ENCODE results near the gene ZMYND12. TPM values are rescaled to one million over a fixed set of nuclear protein-coding genes. Genes with fewer than 3 reads are reported as not detected.

The ZMYND12 gene
- total RNA-seq, 1 donor from 2014 or later: not detected

DNA sequence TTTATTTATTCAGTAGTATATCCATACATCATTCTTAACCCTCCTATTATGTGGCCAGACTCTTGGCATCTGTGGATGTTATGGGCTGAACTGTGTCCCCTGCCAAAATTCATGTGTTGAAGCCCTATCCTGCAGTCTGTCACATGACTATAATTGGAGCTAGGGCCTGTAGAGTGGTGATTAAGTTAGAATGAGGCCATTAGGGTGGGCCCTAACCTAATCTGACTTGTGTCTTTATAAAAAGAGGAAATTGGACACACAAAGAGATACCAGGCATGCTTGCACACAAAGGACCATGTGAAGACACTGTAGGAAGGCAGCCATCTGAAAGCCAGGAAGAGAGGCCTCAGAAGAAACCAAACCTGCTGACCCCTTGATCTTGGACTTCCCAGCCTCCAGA is 6.6 kb downstream of the ZMYND12 start:
- intact Hi-C loops (cut with micrococcal nuclease): no loop called here

DNA sequence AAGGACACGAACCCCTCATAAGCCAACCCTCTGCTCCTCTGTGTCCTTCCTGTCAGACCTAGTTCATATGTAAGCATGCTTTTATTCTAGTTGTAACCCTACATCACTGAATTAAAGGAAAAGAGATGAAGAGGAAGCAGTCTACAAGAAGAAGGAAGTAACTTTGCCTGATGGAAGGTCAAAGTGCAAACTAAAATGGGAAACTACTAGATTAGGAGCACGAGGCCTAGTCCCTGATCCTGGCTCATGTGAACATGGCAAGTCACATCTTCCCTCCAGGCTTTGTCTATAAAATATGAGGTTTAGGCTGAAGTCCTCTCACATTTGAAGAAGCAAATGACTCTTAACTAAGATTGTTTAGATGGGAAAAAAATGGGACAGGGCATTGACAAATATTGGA is 13.2 kb downstream of the ZMYND12 start:
- intact Hi-C loops (cut with micrococcal nuclease): no loop called here

DNA sequence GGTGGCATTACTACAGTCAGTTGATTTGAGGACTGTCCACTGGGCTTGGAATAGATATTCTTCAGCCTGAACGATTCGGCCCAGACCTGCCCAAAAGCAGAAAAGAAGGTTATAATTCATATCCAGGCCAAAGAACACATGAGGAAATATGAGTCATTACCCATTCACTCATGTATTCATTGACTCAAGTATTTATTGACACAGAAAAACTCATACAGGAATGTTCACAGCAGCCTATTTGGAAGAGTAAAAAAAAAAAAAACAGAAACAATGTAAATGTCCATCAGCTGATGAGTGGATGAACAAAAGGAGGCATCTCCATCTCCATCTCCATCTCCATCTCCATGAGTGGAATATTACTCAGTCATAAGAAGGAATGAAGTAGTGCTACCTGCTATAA is 15.9 kb downstream of the ZMYND12 start:
- intact Hi-C loops (cut with micrococcal nuclease): no loop called here

DNA sequence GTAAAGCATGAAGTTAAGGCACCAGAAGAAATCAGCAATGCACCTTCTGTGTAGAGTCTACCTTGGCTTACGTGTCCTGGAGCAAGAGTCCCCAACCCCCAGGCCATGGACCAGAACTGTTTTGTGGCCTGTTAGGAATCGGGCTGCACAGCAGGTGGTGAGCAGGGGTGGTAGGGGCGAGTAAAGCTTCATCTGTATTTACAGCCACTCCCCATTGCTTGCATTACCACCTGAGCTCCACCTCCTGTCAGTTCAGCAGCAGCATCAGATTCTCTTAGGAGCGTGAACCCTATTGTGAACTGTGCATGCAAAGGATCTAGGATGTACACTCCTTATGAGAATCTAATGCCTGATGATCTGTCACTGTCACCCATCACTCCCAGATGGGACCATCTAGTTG is 21.5 kb downstream of the ZMYND12 start:
- intact Hi-C loops (cut with micrococcal nuclease): no loop called here

DNA sequence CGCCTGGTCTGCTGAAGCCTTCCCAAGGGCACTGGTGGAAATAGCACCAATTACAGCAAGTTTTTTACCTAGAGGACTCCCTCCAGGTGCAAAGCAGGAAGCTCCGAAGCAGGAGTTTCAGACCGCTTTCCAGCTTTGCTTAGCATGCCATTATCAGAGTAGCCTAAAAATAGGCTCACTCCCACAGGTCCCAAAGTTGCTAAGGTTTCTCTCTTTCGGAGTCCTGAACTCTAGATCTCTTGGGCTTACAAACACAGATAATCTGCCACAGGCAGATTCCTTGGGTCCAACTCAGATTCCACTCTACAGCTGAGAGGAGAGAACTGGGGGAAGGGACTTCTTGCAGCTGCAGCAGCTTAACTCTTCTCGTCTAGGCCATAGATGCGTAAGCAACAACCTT is 22.5 kb downstream of the ZMYND12 start:
- intact Hi-C loops (cut with micrococcal nuclease): no loop called here

DNA sequence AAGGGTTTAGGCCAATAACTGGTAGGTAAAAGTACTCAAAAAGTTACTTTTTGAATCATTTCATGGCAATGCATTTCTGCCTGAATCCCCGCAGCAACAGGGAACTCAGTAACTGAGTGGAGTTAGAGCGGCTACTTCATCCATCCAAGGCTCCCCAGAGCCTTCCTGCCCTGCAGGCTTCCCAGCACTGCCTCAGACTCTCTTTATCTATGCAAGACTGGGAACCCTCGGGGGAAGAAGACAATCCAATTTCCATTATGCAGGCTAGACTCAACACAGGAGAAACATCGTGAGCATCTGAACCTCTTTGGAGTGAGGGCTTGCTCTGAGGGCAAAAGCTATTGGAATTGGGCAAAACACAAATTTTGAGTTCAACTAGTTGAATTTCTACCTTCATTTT is 23.1 kb downstream of the ZMYND12 start:
- intact Hi-C loops (cut with micrococcal nuclease): no loop called here

DNA sequence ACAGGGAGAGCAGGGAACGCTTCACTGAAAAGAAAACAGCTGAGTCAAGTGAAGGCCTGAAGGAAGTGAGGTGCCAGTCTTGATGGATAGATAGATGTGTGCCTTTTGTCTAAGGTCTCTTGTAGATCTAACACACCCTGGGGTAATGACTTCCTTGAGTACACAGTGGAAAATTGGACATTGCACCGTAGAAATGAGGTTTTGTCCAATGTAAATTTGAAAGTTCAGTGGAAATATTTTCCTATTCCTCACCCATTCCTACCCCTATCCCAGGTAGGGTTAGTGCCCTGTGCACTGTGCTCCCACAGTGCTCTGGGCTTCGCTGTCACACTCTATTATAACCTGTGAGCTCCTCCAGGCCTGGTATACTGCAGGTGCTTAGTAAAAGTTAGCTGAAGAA is 24.3 kb downstream of the ZMYND12 start:
- intact Hi-C loops (cut with micrococcal nuclease): no loop called here

DNA sequence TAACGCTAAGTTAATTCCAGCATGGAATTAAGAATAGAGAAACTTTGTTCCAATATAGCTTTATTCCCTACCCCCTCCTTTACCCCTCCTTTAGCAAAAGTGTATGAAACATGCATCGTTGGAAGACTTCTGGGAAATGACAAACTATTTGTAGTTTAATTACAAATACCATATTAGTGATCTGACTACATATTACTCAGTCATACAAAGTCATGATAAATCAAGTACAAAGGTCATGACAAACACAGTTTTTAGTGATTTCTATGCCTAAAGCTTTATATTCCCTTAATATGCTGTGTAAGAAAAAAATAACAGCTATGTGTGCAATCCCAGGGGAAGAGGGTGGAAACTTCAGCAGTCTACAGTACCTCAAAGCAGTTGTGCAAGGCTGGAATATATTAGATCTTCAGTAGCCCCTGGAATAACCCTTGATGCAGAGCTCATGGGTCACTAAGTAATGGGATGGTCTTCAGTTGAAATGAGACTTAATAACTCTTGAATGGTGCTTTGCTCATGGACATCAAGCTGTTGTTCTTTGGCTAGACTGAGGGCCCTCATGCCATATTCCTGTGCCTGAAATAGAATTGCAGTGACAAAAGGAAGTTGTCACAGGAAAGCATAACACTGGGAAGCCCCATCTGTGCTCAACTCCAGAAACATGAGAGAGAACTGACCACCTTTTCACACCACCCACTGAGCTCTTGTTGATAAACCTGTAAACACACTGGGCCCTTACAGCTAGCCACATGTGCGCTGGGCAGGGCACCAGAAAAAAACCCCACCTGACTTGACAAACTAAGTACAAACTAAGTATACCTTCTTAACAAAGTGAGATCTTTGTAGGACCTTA is 25.3 kb downstream of the ZMYND12 start:
- intact Hi-C loops (cut with micrococcal nuclease): no loop called here

DNA sequence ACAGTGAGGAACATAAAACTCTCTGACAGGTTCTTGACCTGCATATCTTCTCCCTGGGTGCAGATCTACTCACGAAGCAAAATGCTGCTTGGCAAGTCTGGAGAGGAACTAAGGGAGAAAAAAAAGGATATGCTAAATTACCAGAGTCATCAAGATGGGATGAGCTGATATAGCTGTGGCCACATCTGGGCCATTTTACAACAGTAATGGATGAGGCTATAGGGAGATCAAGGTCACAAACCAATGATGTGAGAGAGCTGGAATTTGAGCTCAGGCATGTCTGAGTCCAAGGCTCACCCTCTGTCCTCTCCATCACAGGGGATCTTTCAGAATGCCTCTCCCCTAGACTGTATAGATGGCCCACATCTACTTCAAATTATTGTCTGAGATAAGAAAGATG is 26.2 kb downstream of the ZMYND12 start:
- intact Hi-C loops (cut with micrococcal nuclease): no loop called here

DNA sequence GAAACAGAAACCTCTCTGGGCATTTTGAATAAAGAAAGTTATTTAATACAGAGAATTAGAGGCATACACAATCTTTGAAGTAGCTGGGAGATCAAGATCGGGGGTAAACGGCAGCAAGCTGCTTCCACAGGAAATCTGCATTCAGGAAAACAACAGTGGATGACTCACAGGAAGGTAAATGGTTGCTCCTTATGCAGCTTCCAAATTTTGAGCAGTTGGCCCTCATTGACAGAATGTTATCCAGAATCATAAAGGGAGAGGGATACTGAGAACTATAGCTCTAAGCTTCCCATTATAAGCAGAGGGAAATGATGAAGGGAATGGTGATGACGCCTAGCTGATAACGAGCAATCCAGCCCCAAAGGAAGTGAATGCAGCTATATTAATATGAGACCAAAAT is 28.6 kb downstream of the ZMYND12 start:
- intact Hi-C loops (cut with micrococcal nuclease): no loop called here

DNA sequence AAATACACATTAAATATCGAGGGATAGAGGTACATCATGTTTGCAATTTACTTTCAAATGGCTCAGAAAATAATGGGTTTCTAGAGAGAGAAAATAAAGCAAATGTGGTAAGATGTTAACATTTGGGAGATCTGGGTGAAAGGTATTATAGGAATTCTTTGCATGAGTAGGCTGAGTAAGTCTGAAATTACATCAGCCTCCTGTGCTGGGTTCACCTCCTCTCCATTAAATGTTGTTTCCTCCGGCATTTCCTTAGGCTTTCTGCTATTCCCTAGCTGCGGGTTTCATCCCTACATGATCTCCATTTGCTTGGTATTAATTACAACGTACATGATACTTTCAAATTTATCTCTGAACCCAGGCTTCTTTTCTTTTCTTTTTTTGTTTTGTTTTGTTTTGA is 31.6 kb downstream of the ZMYND12 start:
- intact Hi-C loops (cut with micrococcal nuclease): no loop called here

DNA sequence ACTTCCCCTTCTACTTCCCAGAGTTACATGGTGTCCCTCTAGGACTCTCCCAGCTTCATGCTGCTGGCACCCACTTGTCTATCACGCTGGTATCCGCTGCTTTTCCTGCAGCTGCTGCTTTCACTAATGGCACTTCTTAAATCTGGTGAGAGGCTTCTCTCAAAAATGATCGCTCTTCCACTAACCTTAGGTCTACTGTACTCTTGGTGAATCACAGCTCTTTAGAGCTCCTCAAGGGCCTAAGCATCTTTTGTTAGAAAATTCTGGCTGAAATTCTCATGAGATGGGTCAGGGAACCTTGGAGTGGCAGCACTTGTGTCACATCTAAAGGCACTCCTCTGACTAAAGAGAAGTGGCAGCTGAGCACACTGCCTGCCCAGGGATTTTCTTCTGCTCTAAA is 32.1 kb downstream of the ZMYND12 start:
- intact Hi-C loops (cut with micrococcal nuclease): no loop called here

DNA sequence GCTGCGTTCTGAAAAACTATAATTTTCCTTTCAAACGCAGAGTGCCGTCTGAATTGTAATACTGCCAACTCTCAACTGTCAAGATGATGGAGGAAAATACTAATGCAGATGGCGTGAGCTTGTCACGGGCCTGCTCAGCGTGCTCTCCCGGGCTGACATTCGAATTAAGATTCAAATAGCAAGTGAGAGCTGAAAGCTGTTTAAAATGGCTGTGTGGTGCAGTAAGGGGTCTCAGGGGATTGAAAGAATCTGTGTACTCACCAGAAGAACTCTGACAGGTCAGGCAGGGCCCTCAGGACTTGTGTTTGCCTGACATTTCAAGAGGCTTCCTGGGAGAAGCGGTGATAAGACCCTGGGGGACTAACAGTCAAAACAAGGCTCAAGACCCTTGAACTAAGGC is 33.1 kb downstream of the ZMYND12 start:
- intact Hi-C loops (cut with micrococcal nuclease): no loop called here

DNA sequence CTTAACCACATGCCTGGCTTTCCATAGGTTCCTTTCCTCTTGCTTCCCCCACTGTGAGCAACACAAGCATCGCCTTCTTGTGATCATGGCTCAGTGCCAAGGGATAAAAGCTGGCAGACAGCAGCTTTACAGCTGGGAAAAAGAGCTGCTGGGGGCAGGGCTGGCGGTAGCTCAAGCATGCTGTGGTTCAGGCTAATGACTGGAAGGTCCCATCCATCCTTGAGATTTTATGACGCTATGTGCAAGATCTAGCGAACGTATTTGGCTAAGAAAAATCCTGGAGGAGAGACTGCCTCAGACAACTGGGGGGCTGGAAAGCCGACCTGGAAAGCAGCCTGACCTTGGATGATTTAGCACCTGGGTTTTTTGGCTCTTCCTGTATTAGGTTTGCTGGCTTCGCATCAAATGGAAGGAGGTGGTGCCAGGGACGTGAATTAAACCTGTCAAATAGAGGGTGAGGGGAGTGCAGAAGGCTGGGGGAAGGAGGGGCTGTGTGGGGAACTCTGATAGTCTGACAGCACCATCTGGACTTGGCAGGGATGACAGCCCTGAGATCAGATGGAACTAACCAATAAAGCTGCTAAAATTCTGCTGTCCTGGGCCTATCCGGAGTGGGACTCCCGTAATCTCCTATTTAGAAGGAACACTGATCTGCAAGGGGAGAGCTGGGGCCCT is 34.8 kb downstream of the ZMYND12 start:
- intact Hi-C loops (cut with micrococcal nuclease): no loop called here

DNA sequence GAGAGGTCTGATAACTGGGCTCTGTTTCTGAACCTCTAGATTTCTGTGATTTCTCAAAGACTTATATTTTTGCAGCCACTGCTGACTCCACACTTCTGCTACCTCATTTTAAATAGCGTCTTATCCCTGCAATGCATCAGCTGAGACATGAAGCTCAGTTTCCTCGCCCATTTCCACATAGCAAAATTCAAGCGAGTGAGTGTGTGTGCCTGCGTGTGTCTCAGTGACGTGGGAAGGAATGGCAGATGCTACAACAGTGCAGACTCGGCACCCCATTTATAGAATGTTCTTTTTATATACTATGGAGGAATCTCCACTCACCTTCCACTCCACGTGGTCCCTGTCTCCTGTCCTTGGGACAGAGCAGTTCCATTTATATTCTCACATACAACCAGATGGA is 35.7 kb downstream of the ZMYND12 start:
- intact Hi-C loops (cut with micrococcal nuclease): no loop called here

DNA sequence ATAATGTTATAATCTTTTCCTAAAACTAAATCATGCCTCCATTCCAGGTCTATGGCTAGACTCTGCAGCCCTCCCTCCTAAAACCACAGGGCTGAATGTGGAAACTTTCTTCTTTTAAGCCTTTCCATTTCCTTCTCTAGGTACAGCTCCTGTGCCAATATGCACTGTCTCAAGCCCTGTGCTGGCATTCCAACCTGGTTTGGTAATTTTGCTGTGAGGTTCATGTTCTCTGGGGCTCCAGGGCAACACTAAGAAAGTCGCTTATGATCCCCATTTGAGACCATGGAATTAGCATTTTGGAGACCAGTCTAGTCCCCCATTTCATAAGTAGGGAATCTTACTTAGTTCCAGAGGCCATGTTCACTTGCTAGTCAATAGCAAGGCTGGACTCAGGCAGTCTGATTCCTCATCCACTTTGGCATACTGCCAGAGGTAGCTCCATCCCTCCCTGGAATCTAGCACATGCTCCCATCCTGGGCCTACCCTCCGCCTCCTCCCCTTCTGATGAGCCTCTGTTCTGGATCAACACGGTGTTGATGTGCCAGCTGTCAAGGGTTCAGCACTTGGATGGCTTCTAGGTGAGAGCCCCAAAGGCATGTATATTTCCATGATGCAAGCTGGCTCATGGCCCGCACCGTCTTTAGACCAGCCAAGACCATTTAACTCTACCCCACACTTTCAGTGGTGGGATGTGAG is 36.5 kb downstream of the ZMYND12 start:
- intact Hi-C loops (cut with micrococcal nuclease): no loop called here

DNA sequence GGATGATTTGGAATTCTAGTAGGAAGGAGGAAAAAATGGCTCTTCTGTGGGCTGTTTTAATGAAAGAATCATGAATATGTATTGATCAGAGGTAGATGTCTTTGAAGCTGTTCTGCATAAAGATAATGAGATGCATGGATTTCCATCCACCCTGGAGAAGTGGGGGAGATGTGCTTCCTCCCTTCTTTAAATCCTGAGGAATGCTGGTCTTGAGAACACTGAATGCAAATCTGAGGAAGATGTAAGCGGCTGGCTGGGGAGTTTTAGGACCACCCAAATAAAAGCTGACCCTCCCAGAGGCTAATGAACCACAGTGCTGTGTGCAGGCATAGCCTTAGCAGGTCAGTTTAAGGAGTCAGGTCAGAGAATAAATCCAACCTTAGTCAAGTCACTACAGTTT is 37.3 kb downstream of the ZMYND12 start:
- intact Hi-C loops (cut with micrococcal nuclease): no loop called here

DNA sequence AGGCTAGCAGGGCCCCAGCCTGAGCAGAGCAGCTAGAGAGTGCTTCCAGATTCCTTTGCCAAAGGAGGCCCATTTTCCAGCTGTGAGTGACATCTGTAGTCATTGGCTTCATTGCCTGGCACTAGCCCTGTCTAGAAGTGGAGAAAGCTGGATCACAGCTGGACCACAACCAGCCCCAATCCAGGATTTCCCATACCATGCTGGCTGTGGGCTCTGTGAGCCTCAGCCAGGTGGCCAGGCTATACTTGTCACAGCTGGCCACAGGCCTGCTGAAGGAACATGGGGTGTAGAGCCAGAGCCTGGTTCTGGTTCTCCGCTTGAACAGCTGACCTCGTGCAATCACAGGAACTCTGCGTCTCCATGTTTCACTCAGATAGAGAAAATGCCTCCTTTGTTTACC is 38.7 kb downstream of the ZMYND12 start:
- intact Hi-C loops (cut with micrococcal nuclease): no loop called here

DNA sequence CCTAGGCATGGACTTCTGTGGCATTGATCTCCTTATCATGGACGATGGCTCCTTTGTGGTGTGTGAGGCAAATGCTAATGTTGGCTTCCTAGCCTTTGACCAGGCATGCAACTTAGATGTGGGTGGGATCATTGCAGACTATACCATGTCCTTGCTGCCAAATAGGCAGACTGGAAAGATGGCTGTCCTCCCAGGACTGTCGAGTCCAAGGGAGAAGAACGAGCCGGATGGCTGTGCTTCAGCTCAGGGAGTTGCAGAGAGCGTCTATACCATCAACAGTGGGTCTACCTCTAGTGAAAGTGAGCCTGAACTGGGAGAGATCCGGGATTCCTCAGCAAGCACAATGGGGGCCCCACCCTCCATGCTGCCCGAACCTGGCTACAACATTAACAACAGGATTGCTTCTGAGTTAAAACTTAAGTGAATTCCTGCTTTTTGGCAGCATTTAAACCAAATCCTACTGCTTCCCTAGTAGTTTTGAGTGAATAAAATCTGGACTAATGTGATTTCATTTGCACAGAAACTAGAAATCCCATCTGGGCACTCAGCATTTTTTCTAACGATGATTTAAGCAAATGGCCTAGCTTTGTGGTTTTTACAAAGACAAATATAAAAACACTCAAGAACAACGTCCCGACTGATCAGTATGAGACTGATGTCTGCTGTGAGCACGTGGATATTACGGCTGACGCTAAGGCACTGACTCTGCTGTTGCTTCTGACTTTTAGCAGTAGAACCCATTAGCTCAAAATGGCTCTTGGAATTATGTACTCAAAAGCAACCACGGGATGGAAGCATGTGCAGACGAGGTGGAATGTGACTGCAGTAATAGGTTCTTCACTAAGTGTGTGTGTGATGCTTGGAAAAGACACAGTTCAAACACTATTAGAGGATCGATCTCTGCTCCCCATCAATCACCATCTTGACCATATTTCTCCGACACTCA is 41.0 kb downstream of the ZMYND12 start:
- intact Hi-C loops (cut with micrococcal nuclease): no loop called here

DNA sequence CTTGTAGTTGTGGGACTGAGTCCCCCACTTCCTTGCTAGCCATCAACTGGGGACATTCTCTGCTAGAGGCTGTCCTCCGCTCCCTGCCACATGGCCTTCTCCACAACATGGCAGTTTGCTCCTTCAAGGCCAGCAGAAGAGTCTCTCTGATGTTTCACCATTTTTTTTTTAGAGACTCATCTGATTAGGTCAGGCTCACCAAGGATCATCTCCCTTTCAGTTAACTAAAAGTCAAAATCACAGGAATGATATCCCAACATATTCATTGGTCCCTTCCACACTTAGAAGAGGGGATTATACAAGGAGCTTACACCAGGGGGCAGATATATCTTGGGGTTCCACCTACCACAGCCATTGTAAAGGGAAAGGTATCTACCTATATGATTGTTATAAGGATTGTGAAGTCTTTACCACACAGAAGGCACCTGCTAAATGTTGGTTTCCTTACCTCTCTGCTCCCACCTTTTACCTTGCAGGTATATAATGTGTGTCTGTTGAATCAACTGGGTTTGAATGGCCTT is 51.9 kb downstream of the ZMYND12 start:
- intact Hi-C loops (cut with micrococcal nuclease): no loop called here

Data from T-helper 1 cell treated with Interleukin-12 subunit alpha and Interleukin-12 subunit beta and Interleukin-4 antibody, amounts not matched to agents 30 ng/mL and 1 ng/mL, for 36 hours (primary cell).